KMS-11 (cell line): ENCODE data around the gene AAK1.
"Not testable (repeated sequence)": the region's sequence is repeated elsewhere in the genome, so short reads cannot be mapped to it uniquely, and the experiment has no call there.

Experiments
- H2AFZ ChIP-seq: fragments of 200-600 bp; sonication (generic); 2 replicates; pipeline ENCODE4 v1.6.1; 2016; ENCODE audit warnings: antibody characterized with exemption, mixed run types, low read depth
- H3K27ac ChIP-seq: fragments of 200-600 bp; sonication (generic); 2 replicates; pipeline ENCODE4 v1.6.1; 2016; ENCODE audit warnings: mild to moderate bottlenecking, mixed run types
- H3K27me3 ChIP-seq: fragments of 200-600 bp; sonication (generic); 2 replicates; pipeline ENCODE4 v1.6.1; 2017; ENCODE audit warnings: mild to moderate bottlenecking, low read depth, mixed run types, moderate library complexity; ENCODE audit not compliant: insufficient read depth
- H3K36me3 ChIP-seq: fragments of 200-600 bp; sonication (generic); 2 replicates; pipeline ENCODE4 v1.6.1; 2017; ENCODE audit warnings: mild to moderate bottlenecking, mixed run types; ENCODE audit not compliant: insufficient read depth
- H3K4me1 ChIP-seq: fragments of 200-600 bp; sonication (generic); 2 replicates; pipeline ENCODE4 v1.6.1; 2016; ENCODE audit warnings: mild to moderate bottlenecking, low read depth, mixed run types; ENCODE audit not compliant: poor library complexity, severe bottlenecking
- H3K4me2 ChIP-seq: fragments of 200-600 bp; sonication (generic); 2 replicates; pipeline ENCODE4 v1.7.0; 2016; ENCODE audit warnings: mild to moderate bottlenecking, mixed run types
- H3K4me3 ChIP-seq: fragments of 200-600 bp; sonication (generic); IDR thresholded peaks from 2 replicates; pipeline ENCODE4 v1.6.1; 2017; ENCODE audit warnings: low read depth, low read length, mixed read lengths; ENCODE audit not compliant: insufficient read depth
- H3K79me2 ChIP-seq: fragments of 200-600 bp; sonication (generic); 2 replicates; pipeline ENCODE4 v1.6.1; 2016; ENCODE audit warnings: low read depth, mixed run types; ENCODE audit not compliant: insufficient read depth
- H3K9ac ChIP-seq: fragments of 200-600 bp; sonication (generic); 2 replicates; pipeline ENCODE4 v1.6.1; 2016; ENCODE audit warnings: mild to moderate bottlenecking, mixed run types
- H4K20me1 ChIP-seq: fragments of 200-600 bp; sonication (generic); 2 replicates; pipeline ENCODE4 v1.6.1; 2016; ENCODE audit warnings: mild to moderate bottlenecking, mixed run types; ENCODE audit not compliant: insufficient read depth
- TF ChIP-seq, protein P1 (sequence below): fragments of 200-600 bp; sonication (generic); conservative IDR thresholded peaks from 2 replicates; pipeline ENCODE4 v1.6.1; 2017; ENCODE audit warnings: low read depth, mild to moderate bottlenecking, antibody characterized with exemption, low read length, moderate library complexity, mixed read lengths

AAK1 gene

DNA sequence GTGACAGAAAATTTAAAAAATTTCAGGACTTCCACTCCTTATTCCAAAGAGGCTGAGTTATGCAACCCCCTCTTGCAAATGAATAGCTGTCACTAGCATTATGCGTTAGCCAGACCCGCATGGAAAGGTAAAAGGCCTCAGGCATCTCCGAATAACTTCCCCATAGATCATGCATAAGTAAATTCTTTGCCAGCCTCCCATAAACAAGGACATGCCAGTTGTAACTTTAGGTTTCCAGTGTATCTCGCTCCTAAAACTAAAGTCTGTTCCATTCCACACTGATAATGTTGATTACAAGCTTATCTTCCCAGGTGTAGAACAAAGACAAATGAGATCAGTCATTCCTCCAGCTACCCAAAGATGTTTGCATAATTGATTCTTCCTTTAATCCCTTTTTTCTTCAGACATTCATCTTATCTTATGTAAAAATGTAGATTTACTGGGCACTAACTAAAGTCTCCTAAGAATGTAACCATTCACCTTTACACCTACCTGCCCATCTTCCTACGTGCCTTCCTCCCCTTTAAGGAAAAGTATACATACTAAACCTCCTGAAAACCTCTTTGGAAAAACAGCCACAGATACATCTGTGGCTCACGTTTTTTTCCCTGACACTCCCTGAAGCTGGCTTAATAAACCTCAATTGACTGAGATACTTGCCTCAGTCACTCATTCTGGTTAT lies 192.7 kb downstream of the AAK1 start:
- Histone ChIP-seq H3K27ac (no peak overlapping the region), H3K79me2 (no peaks in the 10 kb centered on the region), H2AFZ (no peak overlapping the region), H3K9ac (no peak overlapping the region), H3K36me3 (no peaks in the 10 kb centered on the region), H3K27me3 (no peaks in the 10 kb centered on the region), H3K4me3 (no peak overlapping the region), H3K4me1 (peaks cover 17% of the 10 kb centered on the region), H3K4me2 (no peak overlapping the region), H4K20me1 (no peaks in the 10 kb centered on the region)
- TF ChIP-seq, protein P1, sequence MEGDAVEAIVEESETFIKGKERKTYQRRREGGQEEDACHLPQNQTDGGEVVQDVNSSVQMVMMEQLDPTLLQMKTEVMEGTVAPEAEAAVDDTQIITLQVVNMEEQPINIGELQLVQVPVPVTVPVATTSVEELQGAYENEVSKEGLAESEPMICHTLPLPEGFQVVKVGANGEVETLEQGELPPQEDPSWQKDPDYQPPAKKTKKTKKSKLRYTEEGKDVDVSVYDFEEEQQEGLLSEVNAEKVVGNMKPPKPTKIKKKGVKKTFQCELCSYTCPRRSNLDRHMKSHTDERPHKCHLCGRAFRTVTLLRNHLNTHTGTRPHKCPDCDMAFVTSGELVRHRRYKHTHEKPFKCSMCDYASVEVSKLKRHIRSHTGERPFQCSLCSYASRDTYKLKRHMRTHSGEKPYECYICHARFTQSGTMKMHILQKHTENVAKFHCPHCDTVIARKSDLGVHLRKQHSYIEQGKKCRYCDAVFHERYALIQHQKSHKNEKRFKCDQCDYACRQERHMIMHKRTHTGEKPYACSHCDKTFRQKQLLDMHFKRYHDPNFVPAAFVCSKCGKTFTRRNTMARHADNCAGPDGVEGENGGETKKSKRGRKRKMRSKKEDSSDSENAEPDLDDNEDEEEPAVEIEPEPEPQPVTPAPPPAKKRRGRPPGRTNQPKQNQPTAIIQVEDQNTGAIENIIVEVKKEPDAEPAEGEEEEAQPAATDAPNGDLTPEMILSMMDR: no peak

DNA sequence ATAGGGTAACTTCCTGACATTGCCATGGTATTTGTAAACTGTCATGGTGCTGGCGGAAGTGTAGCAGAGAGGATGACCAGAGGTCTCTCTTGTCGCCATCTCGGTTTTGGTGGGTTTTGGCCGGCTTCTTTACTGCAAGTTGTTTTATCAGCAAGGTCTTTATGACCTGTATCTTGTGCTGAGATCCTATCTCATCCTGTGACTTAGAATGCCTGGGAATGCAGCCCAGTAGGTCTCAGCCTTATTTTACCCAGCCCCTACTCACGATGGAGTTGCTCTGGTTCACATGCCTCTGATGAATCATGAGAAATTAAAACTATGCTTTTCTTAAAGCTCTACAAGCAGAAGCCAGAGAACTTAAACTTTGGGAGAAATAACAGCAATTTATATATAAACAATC lies 193.6 kb downstream of the AAK1 start:
- Histone ChIP-seq H3K4me2 (no peak overlapping the region), H4K20me1 (no peaks in the 10 kb centered on the region), H3K4me3 (no peak overlapping the region), H3K36me3 (no peaks in the 10 kb centered on the region), H3K27ac (no peak overlapping the region), H2AFZ (no peak overlapping the region), H3K27me3 (no peaks in the 10 kb centered on the region), H3K9ac (no peak overlapping the region), H3K79me2 (no peaks in the 10 kb centered on the region), H3K4me1 (peaks cover 17% of the 10 kb centered on the region)
- TF ChIP-seq, protein P1: no peak

DNA sequence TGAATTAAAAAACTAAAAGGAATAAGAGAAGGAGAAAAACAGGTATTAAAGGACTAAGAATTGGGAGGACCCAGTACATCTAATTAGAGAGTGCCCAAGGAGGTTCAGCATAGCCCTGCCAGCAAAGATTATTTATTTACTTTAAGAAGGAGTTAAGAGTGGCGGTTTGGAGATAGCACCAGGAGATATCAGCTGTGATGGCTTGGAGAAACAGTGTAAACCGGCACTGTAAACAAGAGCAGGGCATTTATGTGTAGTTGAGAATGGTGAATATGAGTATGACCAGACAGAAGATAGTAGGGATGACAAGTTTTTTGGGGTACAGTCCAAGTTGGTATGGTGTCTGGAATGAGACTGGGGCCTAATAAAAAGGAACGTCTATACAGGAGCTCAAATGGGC lies 199.9 kb downstream of the AAK1 start:
- H2AFZ ChIP-seq, H3K4me2 ChIP-seq, H3K27me3 ChIP-seq, H3K4me1 ChIP-seq, H4K20me1 ChIP-seq, H3K9ac ChIP-seq, H3K36me3 ChIP-seq, H3K4me3 ChIP-seq, H3K79me2 ChIP-seq, H3K27ac ChIP-seq: not testable (repeated sequence)

DNA sequence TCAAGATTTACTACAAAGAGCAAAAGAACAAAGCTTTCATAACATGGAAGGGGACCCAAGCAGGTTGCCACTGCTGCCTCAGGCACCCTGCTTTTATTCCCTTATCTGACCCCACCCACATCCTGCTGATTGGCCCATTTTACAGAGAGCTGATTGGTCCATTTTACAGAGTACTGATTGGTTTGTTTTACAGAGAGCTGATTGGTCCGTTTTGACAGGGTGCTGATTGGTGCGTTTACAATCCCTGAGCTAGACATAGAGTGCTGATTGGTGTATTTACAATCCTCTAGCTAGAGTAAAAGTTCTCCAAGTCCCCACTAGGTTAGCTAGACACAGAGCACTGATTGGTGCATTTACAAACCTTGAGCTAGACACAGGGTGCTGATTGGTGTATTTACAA lies 204.0 kb downstream of the AAK1 start:
- not testable (repeated sequence) for H2AFZ ChIP-seq, H3K36me3 ChIP-seq, H3K27ac ChIP-seq, H3K9ac ChIP-seq, H3K27me3 ChIP-seq, H3K4me2 ChIP-seq, H3K4me3 ChIP-seq, H4K20me1 ChIP-seq
- Histone ChIP-seq H3K79me2 (peaks cover 19% of the 10 kb centered on the region), H3K4me1 (peaks cover 21% of the 10 kb centered on the region)

DNA sequence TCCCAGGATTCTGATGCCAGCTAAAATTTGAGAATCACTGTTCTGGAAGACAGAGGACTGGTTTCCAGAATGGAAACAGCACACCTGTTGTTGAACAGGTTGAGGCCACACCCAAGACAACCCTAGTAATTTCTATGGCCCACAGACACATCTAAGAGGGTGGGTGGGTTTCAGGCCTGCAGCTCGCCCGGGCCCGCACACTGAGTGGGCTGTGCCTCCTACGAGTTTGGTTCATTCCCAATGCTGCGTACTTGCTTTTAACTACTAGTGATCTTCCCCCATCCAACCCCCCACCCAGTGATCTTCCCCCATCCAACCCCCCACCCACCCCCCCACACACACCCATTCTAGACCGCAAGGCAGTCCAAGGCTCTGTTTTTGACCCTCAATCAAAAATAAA lies 205.0 kb downstream of the AAK1 start:
- Histone ChIP-seq H3K4me1 (peaks cover 21% of the 10 kb centered on the region), H3K9ac (no peak overlapping the region), H4K20me1 (no peaks in the 10 kb centered on the region), H3K27ac (no peak overlapping the region), H3K27me3 (no peaks in the 10 kb centered on the region), H3K79me2 (peaks cover 24% of the 10 kb centered on the region), H3K4me2 (no peak overlapping the region; the same call in 1 of the 2 replicates), H3K4me3 (no peak overlapping the region), H3K36me3 (no peaks in the 10 kb centered on the region), H2AFZ (no peak overlapping the region)
- TF ChIP-seq, protein P1: no peak
